Fibroblast of the conjunctiva (primary cell): Measurements from ENCODE around the gene SNW1.
"Not testable (repeated sequence)": the region's sequence is repeated elsewhere in the genome, so short reads cannot be mapped to it uniquely, and the experiment has no call there.

ENCODE experiments used
- DNase-seq: peaks from one replicate; pipeline ENCODE4 v3.0.0-alpha.2; 2010; ENCODE audit warnings: low read depth

Gene SNW1

DNA sequence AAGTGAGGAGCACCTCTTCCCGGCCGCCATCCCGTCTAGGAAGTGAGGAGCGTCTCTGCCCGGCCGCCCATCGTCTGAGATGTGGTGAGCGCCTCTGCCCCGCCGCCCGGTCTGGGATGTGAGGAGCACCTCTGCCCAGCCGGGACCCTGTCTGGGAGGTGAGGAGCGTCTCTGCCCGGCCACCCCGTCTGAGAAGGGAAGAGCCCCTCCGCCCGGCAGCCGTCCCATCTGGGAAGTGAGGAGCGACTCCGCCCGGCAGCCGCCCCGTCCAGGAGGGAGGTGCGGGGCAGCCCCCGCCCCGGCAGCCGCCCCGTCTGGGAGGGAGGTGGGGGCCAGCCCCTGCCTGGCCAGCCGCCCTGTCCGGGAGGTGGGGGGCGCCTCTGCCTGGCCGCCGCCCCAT, 13.5 kb downstream of the SNW1 start:
- not testable (repeated sequence) for DNase-seq

DNA sequence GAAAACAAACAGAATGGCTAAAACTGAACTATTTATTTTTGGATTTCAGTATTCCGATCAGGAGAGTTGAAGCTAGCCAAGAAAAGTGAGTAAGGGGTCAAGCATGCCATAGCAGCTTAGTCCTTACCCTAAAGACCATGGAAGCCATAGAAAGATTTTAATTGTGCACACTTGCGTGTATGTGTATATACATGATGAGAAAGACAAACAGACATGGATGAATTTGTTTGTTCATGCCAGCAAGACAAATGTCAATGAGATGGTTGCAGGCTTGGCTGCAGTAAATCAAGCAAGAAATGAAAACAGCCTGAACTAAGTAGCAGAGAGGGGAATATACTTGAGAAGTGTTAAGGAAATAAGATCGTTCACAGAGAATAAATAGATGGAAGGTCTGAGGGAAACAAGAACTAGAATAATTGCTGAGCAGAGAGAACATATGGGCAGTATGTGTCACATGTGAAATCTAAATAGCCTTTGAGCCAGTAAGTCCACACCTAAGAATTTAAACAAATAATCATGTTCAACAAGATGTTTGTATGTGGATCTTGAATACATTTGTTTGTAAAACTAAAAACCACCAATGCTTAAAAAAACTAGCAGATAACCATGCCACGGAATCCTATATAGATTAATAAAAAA, 14.8 kb downstream of the SNW1 start:
- DNase-seq, result no peak

DNA sequence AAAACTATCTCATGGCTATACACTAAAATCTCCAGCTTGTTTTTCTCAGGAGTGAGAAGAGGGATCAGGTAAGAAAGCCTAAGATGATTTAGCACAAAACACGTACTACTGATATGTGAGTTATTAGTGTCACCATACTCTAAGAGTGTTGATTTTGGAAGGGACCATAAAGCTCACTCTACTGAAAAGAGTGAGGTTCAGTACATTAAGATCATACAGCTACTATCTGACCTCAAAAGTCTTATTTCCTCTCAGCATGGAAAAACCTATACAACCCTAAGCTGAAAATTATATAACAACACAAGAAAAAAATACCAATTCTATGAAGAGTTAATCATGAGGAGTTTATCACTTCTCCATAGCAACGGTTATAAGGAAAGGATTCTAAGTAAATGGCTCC, 19.5 kb downstream of the SNW1 start:
- no peak for DNase-seq

DNA sequence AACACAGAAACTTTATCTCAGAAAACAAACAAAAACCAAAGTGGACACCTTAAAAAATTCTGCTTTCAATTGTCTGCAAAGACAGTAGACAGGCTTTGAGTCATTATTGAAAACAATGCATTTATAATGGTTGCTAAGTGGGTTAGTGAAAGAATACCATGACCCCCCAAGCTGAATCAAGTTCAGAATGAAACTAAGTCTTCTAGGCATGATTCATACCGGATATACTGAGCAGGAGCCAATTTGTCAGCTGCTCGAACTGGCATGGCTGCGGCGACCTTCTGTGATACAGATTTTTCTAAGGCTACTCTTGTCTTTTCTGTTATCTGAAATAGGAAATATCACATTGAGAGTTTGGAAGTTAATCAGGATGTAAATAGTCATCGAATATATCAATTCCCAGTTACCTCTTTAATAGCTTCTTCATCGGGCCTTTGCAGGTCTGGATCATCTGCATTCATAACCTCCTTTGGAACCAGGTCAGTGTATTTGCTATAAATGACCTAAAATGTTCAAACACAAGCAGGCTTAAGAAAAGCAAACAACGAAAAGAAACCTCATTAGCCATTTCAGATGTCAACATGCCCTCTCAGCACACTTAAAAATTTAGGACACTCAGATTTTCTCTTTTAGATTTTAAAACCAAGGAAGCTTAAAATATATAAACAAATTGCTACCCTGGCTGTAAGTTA, 22.3 kb downstream of the SNW1 start:
- DNase-seq, result no peak

DNA sequence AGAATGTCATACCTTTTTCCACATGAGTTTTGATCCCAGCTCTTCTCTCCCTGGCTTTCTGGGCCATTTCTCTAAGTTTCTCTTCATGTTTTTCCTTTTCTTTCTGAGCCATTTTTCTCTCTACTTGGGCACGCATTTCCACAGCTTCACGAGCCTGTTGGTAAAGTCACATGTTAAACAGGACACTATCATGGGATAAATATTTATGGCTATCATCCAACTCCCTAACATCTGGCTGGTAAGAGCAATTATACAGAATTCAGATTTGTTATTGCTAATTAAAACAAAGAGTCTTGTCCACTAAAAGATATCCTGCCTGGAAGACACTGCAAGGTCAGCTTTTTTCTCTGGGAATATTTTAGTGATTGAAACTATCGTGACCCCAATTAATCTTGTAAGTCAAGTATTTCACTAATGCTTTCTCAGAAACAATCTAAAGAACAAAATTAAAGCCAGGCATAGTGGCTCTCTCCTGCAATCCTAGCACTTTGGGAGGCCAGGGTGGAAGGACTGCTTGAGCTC, 29.9 kb downstream of the SNW1 start:
- no peak for DNase-seq

DNA sequence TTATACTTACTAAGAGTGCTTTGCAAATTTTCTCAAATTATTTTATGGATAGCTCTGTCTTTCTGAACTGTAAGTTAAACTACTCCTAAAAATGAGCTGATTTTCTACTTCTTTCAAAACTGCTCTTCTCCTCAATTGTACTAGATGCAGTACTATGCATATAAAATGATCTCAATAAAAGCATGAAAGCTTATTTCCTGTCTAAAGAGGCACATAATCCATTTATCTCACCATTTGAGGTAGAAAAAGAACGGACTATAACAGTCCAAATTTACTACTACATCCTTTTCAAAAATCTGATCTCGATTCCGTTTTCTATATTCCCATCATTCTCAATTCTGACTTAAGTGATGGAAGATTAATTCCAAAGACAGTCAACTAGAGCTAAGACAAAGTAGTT, 38.7 kb downstream of the SNW1 start:
- no peak for DNase-seq

DNA sequence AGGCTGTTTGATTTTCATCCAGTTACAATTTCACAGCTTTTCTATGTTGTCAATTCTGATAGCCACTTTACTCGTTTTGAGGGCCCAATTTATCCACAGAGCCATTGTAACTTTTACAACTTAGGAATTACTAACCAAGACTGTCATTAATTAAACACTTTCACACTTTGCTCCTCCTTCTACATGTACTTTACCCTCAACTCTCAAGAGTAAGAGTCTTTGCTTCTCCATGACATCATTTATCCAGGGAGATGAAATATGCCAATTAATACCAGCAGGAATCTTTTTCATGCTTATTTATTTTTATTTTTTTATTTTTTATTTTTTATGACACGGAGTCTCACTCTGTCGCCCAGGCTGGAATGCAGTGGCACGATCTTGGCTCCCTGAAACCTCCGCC, 39.5 kb downstream of the SNW1 start:
- DNase-seq, result no peak

DNA sequence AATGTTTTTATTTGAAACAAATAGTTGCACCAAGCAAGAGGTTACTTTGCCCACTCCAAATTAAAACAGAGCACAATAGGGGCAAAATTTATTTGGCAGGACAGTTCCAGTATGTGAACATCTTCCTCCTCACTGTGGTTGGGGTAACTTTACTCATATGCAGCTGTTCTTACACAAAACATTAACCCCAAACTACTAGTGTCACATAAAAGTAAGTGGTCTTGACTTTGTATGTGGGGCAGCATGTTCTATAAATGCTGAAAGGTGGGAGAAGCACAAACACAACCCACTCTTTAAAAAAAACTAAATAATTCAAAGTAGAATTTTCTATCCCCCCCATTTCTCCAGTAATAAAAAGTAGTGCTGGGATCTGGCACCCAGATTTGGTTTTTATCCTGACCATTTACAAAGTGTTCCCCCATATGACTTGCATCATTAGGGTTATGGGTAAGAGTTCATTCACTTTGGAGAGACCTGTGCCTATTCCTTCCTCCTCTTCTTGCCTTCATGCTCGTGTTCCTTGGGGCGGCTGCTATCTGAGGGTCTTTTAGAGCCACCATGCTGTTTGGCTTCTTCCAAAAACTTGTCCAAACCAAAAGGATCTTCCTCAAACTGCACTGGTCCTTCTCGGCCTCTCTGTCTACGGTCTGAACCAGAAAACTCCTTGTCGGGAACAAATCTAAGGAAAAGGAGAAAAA, 43.2 kb downstream of the SNW1 start:
- DNase-seq, result no peak

DNA sequence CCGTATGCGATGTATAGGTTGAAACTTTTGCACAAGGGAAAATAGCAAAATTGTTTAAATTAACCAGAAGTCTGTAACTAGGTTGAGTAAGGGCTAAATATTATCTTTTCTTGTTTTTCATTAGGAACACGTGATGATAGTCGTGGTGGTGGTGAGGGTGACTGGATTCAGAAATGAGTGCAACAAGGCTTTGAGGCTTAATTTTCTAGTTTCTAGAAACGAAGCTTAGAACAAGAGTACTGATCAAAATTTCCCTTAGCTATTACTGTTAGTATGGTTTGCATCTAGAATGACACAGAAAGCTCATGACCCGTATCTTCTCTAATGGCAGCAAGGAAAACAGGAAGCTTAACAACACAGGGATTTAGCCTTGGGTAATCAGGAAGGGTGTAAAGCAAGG, 46.0 kb downstream of the SNW1 start:
- no peak for DNase-seq

DNA sequence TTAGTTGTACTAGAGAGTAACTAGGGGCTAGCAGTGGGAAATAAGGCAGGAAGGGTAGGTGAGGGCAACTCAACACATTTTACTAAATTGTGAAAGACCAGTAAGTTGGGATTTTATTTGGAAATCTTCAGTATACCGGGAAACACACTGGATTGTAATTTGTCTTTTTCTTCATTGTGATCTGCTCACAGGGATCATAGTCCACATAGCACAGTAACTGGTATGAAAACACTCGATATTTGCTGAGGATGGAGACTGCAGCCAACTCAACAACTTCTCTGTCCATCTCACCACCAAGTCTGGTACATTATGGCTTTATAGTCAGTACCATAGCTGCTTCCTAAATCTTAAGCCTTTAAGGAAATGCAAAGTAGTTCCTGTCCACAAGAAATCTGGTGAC, 50.6 kb downstream of the SNW1 start:
- no peak for DNase-seq

DNA sequence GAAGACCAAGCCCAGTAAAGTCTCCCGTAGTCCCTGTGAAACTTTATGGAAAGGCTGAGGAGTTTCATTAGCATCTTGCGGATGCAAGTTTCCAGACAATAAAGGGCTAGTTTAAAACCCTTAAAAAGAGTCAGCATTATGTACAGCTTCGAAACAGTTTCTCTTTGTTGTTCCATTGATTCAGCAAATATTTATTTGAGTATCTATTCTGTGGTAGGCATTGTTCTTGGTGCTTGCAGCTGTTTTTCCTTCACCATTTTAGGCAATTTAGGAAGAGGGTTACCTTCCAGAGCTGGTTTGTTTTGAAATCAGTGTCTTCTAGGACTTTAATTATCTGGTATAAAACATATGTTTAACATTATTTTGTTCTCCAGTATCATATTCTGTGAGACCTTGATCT, 51.5 kb downstream of the SNW1 start:
- DNase-seq, result no peak

DNA sequence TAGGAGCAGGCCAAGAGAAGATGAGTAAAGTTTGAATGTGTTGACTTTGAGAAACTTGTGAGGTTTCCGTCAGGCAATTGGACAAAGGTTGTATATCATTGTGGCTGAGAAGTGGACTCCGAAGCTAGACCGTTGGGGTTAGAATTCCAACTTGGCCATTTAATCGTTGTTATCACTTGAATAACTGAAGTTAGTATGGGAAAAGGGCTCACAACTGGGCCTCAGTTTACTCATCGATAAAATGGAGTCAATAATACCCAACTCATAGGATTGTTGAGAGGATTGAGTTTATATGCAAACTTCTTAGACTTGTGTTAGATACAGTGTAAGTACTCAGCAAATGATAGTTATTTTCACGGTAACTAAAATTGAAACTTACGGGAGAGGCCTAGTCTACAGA, 52.2 kb downstream of the SNW1 start:
- DNase-seq, result no peak

DNA sequence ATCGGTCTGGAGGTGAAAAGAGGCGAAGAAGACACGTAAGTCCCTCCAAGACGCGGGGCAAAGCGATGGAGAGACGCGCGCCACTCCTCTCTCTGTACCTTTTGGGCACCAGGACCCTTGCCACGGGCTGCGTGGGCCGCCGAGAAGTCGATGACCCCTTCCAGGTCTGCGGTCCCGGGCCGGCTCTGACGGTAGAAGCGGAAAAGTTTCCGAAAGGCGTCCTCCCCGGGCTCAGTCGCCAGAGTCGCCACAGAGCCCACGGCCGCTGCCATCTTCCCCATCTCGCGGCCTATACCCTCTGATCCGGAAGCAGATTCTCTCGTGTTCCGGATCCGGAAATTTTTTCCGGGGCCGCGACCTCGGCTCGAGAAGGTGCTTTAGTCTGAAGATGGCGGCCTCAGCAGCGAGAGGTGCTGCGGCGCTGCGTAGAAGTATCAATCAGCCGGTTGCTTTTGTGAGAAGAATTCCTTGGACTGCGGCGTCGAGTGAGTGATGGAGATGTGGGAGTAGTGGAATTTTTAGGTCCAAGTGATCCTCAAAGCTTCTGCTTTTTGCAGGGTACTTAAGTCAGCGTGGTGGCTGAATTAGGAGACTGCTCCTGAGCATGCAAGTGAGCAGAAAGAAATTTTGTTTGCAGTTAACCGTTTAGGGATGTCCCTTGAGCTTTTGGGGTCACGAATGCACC, 53.1 kb downstream of the SNW1 start, which contains the start of the genes ALKBH1 and SLIRP:
Gene ALKBH1 (minus strand): TSS at position 300 of the 685 bp plus-strand sequence. CDS start 19 bp downstream, at position 281.
Gene SLIRP (plus strand): TSS at position 380 of the 685 bp plus-strand sequence. CDS start 9 bp downstream, at position 389.
- DNase-seq, result peak; percentile 30

DNA sequence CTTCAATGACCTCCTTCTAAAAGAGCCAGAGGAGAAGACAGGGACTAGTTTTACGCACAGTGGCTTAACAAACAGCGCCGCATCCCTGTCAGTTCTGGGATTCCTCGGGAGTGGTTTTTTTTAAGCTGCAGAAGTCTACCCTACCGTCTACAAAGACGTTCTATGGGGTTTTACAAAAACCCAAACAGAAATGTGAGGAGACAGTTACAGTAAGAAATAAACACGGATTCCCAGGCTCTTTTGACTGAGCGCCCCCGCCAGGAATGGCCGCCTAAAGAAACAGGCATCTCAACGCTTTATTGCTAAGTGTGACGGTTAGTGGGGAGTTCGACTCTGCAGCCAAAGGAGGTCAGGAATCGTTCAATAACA, 53.6 kb downstream of the SNW1 start:
- DNase-seq, result peak; percentile 20

DNA sequence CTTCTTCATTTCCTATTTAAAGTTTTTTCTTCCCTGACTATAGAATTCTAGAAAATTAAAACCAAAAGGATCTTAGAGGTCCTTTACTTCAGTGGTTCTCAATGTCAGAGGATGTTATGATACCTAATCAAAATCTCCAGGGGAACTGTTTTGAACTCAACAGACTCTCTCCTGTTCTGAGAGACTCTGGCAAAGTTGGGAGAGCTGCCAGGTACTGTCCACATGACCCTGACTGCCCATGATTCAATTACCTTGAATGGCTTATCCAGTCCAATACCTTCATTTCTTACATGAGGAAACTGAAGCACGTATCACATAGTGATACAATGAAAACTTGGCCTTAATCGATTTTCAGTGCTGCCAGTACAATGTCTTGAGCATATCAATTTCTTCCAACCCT, 69.7 kb downstream of the SNW1 start:
- DNase-seq, result no peak

DNA sequence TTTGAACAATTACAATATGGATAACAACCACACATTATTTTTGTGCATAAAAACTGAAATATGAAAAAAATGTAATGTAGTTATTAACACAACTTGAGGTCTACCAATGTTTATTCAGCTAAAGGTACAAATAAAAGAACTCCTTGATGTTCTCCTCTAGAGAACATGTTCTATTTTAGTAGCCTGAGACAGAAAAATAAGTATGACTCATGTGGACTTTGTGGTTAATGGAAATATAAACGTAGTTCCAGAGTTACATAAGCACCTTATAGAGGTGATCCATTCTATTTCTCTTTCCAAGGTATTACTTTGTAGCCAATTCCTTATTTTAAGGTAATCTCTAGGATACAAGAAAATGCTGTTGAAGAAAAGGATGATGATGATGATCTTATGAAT, 78.8 kb downstream of the SNW1 start:
- no peak for DNase-seq

DNA sequence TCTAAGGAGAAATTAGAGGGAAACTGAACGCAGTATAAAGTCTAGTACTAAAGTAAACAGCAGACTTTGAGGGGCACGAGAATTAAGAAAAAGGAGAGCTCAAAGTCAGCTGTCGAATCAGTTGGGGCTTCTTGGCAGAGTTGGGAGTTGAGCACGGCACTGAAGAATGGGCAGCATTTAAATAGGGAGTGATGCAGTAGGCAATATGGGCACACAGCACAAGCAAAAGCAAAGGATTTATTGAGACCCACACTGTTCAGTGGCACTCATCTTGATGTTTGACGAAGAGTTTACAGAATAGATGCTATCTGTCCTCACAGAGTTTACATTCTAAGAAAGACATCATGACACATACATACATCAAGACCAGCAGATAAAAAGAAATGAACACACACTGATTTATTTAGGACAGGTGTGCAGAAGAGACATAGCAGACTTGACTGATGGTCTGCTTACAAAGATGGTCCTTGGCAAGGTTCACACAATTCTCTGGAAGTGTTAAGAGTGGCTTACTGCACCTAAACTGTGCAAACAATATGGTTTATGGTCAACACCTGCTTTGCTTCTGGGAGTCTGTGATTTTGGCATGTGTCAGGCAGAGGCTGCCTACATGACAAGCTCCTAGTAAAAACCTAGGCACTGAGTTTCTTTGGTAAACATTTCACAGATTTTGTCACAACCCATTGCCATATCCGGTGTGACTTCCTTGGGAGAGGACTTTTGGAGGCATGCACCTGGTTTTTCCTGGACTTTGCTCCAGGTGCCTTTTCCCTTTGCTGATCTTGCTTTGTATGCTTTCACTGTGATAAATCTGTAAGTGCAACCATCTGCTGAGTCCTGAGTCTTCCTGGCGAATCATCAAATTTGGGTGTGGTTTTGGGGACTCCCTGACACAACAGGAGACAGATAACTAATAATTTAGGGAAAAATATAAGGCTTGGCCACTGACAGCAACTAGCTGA, 79.5 kb downstream of the SNW1 start:
- no peak for DNase-seq

DNA sequence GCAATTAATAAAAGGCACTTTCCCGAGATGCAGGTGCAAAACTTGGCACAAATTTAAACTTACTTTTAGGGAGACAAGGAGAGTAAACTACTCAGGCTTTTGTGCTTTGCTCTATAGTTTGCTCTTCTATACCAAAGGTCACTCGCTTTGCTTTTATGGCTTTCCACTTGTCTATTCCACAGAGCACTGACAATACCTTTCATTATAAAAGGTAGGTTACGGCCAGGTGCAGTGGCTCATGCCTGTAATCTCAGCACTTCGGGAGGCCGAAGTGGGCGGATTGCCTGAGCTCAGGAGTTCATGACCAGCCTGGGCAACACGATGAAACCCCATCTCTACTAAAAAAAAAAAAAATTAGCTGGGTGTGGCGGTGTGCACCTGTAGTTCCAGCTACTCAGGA, 86.0 kb downstream of the SNW1 start:
- DNase-seq, result no peak

DNA sequence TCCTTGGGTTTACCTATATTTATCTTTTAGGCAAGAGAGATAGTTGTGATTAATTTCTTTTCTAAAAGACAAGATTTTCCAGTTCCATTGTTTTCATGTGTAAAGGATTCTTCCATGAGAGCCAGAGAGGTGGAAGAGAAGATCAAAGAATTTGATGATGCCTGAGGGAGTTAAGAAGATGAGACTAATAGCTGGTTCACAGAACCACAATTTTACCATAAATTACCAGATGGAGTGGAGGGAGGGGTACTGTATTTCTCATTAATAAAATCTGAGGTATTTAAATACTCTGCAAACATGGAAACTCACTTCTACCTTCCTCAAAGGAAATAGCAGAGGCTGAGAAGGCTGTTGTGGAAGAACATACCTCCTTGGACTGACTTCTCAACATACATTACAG, 87.8 kb downstream of the SNW1 start:
- no peak for DNase-seq
